Stimulated activated CD8-positive, alpha-beta memory T cell treated with anti-CD3 and anti-CD28 coated beads, Interleukin-7, amount 100 ng/mL, for 4 hours (primary cell): ENCODE results near the gene COL4A6.
"Not testable (repeated sequence)": the region's sequence is repeated elsewhere in the genome, so short reads cannot be mapped to it uniquely, and the experiment has no call there.

Experiments
- DNase-seq, 2 donors: peaks; one replicate each; pipeline ENCODE4 v3.0.0-alpha.2; 2020; ENCODE audit warnings: low read depth in 2 of 2

The COL4A6 gene

GRCh38 chrX:108438110-108438623 is at the start of gene COL4A6:
Gene COL4A6, minus strand, starts transcription at chrX:108438422. Its CDS starts 226 bp downstream, at chrX:108438196.
- DNase-seq, result no peak

GRCh38 chrX:108485960-108486359 is 47.7 kb upstream of the COL4A6 start:
- no peak for DNase-seq

DNA sequence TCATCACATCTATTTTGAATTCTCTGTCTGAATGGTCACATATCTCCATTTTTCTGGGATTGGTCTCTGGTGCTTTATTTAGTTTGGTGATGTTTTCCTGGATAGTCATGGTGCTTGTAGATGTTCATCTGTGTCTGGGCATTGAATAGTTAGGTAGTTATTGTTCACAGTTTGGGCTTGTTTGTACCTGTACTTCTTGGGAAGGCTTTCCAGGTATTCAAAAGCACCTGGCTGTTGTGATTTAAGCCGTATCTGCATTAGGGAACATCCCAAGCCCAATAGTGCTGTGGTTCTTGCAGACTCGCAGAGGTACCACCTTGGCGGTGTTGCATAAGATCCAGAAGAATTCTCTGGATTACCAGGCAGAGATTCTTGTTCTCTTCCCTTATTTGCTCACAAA is 46.0 kb upstream of the COL4A6 start:
- no peak for DNase-seq

DNA sequence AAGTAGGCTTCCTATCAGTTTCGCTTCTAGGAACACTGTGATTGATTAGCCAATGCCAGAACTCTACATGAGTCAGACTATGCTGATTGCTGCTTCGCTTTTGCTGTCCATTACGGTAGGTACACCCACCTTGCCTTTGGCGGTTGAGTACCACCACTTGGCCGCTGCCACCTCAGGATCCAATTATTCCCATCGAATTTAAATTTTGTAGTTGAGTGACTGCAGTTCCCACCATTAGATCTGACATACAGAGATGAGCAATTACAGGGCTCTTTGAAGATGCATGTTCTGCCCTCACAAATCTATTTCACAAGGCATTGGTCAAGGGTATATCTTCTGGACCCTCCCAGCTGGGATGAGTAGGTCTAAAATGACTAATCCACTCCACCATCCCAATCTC is 43.3 kb upstream of the COL4A6 start:
- DNase-seq, result not testable (repeated sequence)

DNA sequence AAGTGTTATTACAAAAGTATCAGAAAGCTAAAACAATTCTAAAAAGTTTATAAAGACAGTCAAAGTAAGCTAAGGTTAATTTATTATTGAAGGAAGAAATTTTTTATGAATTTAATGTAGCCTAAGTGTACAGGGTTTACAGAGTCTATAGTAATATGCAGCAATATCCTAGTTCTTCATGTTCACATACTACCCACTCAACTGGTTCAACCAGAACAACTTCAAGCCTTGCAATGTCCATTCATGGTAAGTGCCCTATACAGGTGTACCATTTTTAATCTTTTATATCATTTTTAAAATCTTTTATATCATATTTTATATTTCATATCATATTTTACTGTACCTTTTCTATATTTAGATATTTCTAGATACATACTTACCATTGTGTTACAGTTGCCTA is 35.8 kb upstream of the COL4A6 start:
- DNase-seq, result no peak

DNA sequence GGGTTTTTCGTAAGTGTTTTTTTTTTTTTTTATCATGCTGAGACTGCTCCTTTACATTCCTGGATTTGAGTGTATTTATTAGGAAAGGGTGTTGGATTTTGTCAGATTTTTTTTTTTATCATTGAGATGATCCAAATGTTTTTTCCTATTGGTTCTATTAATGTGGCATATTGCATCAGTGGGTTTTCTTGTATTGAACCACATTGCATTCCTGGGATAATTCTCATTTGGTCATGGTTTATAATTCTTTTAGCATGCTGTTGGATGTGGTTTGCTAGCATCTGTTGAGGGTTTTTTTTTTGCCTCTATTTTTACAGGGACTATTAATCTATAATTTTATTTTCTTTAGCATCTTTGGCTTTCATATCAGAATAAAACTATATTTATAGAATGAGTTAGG is 30.3 kb upstream of the COL4A6 start:
- no peak for DNase-seq

DNA sequence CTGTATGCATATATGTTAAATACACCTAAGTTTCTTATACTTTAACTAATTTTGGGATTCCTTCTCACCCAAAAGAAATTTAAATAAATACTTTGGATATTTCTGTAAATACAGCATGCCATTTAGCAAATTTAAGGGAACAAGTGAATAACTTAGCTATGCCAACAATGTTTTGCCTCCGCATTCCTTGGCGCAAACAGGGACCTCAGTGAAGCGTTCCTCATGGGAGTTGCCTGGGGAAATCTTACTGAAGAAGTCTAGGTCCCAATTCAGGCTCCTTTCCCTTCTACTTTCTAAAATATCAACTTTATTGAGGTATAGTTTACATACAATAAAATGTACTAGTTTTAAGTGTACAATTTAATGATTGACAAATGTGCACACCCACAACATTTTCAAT is 26.4 kb upstream of the COL4A6 start:
- DNase-seq, result no peak

DNA sequence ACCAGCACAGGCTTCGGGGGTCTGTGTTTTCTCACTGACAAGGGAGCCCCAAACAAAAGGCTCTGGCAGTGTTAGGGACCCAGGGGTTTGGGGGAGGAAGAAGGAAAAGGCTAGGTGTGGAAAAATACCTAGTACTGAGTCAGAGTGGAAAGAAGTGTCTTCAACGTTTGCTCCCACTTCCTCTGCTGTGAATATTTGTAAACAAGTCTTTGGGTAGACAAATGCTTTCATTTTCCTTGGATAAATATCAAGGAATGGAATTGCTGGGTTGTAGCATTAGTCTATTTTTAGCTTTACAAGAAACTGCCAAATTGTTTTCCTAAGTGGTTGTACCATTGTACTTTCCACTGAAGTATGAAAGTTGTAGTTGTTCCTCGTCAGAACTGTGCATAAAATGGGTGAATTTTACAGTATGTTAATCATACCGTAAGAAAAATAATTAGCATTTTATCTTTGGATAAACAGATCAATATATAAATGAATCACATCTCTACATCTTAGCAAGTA is 18.8 kb upstream of the COL4A6 start:
- no peak for DNase-seq

DNA sequence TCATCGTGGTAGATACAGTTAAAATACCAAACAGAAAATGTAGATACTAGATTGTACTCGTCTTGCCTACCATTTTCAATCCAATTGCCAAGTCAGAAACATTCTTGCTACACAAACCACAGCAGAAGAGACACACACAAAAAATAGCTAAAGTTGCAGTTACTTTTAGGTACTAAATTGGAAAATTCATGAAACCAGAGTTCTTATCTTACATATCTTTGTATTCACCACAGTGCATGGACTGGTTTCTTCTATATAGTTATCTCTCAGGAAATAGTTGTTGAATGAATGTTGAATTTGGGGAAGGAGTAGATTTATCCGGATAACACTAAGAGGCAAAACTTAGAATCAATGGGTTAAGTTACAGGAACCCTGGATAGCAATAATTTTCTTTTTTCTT is 15.6 kb upstream of the COL4A6 start:
- DNase-seq, result no peak

- no peak for DNase-seq
Observed at GRCh38 chrX:108447303-108447702, 9.1 kb upstream of the COL4A6 start.

GRCh38 chrX:108442901-108443464 is 4.8 kb upstream of the COL4A6 start:
- DNase-seq, result no peak

- DNase-seq, result no peak
Observed at GRCh38 chrX:108439961-108440696, 1.9 kb upstream of the COL4A6 start.

- DNase-seq, result no peak
Observed at GRCh38 chrX:108439426-108439942, 1.3 kb upstream of the COL4A6 start, which contains the start of gene COL4A5. Gene COL4A5, plus strand, starts transcription at chrX:108439838. Its CDS starts 288 bp downstream, at chrX:108440126.

- DNase-seq, result no peak
Observed at GRCh38 chrX:108437349-108438109, 693 bp downstream of the COL4A6 start.

GRCh38 chrX:108435261-108435660 is 3.0 kb downstream of the COL4A6 start:
- no peak for DNase-seq

- DNase-seq, result no peak
Observed at GRCh38 chrX:108426262-108426661, 12.0 kb downstream of the COL4A6 start.

DNA sequence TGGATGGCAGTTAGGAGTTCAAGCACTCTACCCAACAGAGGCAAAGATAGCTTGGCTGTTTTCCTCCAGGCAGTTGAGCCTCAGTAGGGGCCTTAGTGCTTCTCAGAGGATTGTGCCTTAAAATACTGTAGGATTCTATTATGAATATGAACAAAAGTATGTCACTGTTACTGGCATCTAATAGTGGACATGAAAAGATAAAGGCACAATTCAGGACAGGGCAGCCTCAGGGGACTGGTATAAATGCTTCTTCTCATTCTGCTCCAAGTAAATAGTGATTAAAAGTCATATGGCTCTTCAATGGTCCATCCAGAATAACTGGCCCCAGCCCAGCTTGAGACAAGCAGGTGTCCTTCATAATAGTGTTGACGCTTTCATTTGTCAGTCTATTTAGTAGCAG is 17.7 kb downstream of the COL4A6 start:
- DNase-seq, result no peak

- DNase-seq, result no peak
Observed at GRCh38 chrX:108419401-108419800, 18.8 kb downstream of the COL4A6 start.

DNA sequence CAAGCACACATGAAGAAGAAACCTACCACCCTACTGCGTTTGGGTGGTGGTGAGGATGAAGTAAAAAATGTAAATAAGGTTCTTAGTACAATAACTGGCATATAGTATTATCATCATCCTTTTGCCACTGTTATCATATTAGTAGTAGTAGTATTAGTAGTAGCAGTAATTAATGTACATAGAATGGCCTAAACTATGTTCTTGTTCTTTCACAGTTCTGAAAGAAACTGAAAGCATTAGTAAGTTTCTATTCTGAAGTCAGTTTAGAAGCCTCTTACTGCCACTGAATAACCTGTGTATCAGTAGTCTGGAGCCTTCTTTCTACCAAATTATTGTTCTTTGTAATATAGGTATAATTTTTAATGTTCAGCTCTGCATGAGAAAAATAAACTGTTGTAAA is 21.0 kb downstream of the COL4A6 start:
- no peak for DNase-seq

DNA sequence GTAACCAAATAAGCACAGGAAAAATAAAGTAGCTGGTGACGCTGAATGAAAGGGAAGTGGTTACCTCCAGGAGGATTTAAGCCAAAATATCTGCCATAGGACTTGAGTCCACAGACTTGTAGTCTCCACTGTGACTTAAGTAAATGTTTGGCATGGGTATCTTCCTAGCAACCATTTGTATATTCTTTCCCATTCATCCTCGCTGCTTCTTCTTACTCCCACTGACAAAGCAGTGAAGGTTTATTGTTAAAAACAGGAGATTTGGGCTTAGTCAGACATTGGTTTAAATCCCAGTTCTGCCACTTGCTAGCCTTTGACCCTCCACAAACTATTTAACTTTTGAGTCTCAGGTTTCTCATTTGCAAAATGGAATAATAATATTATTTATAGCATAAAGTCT is 22.3 kb downstream of the COL4A6 start:
- DNase-seq, result no peak

GRCh38 chrX:108415146-108415545 is 23.1 kb downstream of the COL4A6 start:
- DNase-seq, result no peak

DNA sequence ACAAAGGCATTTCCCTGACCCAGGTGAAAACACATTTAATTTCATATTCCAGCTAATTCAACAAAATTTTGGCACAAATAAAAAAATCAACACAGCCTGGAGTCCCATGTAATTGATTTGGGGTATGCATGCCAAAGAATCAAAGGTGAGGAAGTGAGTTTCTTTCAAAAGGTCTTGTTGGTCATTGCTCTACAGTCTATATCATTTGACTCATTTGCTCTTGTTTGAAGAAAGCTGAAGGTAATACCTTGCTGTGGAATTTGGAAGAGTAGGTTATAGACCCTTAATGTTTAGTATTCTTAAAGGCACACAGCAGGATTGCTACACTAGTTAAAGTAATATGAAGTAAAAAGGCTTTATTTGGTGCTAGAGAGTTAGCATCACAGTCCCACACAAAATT is 25.4 kb downstream of the COL4A6 start:
- no peak for DNase-seq
